Ishikawa (cell line): ENCODE results near the gene EEPD1.

Experiments used
- CEBPB ChIP-seq: IDR thresholded peaks from 2 replicates; pipeline ENCODE4 v1.6.1; 2012
- CREB1 ChIP-seq: IDR thresholded peaks from 2 replicates; pipeline ENCODE4 v1.6.1; 2012; ENCODE audit warnings: low read depth
- EGR1 ChIP-seq: IDR thresholded peaks from 2 replicates; pipeline ENCODE4 v1.6.1; 2012
- EP300 ChIP-seq: IDR thresholded peaks from 2 replicates; pipeline ENCODE4 v1.6.1; 2012; ENCODE audit warnings: borderline replicate concordance
- FOXM1 ChIP-seq: IDR thresholded peaks from 2 replicates; pipeline ENCODE4 v1.6.1; 2012; ENCODE audit warnings: low read depth, borderline replicate concordance
- NFIC ChIP-seq: IDR thresholded peaks from 2 replicates; pipeline ENCODE4 v1.6.1; 2012
- RAD21 ChIP-seq: IDR thresholded peaks from 2 replicates; pipeline ENCODE4 v1.6.1; 2012; ENCODE audit warnings: low read depth
- TAF1 ChIP-seq: IDR thresholded peaks from 2 replicates; pipeline ENCODE4 v1.6.1; 2012; ENCODE audit warnings: low read depth, mild to moderate bottlenecking
- TCF12 ChIP-seq: IDR thresholded peaks from 2 replicates; pipeline ENCODE4 v1.6.1; 2012; ENCODE audit warnings: low read depth
- TEAD4 ChIP-seq: IDR thresholded peaks from 2 replicates; pipeline ENCODE4 v1.6.1; 2012
- YY1 ChIP-seq: IDR thresholded peaks from 2 replicates; pipeline ENCODE4 v1.6.1; 2012; ENCODE audit warnings: low read depth
- ZBTB7A ChIP-seq: IDR thresholded peaks from 2 replicates; pipeline ENCODE4 v1.6.1; 2012; ENCODE audit warnings: low read depth
- TF ChIP-seq, protein P1 (sequence below): IDR thresholded peaks from 2 replicates; pipeline ENCODE4 v1.6.1; 2012
- TF ChIP-seq, protein P2 (sequence below): IDR thresholded peaks from 2 replicates; pipeline ENCODE4 v1.6.1; 2012; ENCODE audit warnings: low read depth, mild to moderate bottlenecking
- TF ChIP-seq, protein P3 (sequence below): IDR thresholded peaks from 2 replicates; pipeline ENCODE4 v1.6.1; 2012

The EEPD1 gene

DNA sequence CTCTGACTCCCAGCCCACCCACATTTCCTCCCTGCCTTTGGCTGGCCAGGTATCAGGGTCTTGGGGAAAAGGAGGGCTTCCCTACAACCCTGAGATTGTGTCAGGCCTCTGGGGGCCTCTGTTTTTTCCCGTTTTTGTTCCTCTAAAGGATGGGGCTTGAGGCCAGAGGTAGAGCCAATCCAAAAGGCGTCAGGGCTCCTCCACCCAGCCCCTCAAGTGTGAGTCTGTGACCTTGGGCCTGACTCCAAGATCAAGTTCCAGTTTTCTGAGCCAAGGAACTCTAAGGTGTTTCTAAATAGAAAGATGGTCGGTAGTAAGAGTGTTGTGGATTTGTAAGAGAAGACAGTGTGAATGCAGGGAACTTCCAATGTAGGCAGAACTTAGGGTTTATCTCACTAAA, 6.6 kb downstream of the EEPD1 start:
- no peak for TF ChIP-seq TAF1
- no peak for TF ChIP-seq TEAD4
- no peak for TF ChIP-seq YY1
- no peak for TF ChIP-seq TCF12
- TF ChIP-seq CEBPB, result no peak
- no peak for TF ChIP-seq NFIC
- TF ChIP-seq ZBTB7A, result no peak
- TF ChIP-seq, protein P1, sequence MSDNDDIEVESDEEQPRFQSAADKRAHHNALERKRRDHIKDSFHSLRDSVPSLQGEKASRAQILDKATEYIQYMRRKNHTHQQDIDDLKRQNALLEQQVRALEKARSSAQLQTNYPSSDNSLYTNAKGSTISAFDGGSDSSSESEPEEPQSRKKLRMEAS, result no peak
- TF ChIP-seq, protein P2, sequence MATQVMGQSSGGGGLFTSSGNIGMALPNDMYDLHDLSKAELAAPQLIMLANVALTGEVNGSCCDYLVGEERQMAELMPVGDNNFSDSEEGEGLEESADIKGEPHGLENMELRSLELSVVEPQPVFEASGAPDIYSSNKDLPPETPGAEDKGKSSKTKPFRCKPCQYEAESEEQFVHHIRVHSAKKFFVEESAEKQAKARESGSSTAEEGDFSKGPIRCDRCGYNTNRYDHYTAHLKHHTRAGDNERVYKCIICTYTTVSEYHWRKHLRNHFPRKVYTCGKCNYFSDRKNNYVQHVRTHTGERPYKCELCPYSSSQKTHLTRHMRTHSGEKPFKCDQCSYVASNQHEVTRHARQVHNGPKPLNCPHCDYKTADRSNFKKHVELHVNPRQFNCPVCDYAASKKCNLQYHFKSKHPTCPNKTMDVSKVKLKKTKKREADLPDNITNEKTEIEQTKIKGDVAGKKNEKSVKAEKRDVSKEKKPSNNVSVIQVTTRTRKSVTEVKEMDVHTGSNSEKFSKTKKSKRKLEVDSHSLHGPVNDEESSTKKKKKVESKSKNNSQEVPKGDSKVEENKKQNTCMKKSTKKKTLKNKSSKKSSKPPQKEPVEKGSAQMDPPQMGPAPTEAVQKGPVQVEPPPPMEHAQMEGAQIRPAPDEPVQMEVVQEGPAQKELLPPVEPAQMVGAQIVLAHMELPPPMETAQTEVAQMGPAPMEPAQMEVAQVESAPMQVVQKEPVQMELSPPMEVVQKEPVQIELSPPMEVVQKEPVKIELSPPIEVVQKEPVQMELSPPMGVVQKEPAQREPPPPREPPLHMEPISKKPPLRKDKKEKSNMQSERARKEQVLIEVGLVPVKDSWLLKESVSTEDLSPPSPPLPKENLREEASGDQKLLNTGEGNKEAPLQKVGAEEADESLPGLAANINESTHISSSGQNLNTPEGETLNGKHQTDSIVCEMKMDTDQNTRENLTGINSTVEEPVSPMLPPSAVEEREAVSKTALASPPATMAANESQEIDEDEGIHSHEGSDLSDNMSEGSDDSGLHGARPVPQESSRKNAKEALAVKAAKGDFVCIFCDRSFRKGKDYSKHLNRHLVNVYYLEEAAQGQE, result no peak
- TF ChIP-seq FOXM1, result no peak

DNA sequence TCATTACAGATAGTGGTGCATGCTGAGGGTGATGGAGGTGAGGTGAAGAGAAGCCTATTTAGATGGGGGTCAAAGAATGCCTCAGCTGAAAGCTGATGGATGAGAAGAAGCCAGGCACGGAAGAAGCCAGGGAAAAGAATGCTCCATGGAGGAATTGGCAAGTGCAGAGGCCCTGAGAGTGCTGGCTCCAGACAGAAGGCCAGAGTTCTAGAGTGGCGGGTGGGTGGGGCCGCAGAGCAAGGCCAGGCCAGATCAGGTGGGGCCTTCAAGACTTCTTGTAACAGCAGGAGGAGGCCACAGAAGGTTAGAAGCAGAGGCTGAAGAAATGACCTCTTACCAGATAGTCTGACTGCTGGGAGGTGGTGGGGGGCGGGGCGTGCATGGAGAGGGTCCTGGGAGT, 7.3 kb downstream of the EEPD1 start:
- TF ChIP-seq EGR1 (no peak), CEBPB (no peak), ZBTB7A (no peak), TCF12 (no peak), RAD21 (no peak), TAF1 (no peak), FOXM1 (no peak), YY1 (no peak), EP300 (no peak), NFIC (no peak), CREB1 (no peak)
- TF ChIP-seq, protein P1, result no peak
- TF ChIP-seq, protein P3, sequence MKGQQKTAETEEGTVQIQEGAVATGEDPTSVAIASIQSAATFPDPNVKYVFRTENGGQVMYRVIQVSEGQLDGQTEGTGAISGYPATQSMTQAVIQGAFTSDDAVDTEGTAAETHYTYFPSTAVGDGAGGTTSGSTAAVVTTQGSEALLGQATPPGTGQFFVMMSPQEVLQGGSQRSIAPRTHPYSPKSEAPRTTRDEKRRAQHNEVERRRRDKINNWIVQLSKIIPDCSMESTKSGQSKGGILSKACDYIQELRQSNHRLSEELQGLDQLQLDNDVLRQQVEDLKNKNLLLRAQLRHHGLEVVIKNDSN, result no peak

DNA sequence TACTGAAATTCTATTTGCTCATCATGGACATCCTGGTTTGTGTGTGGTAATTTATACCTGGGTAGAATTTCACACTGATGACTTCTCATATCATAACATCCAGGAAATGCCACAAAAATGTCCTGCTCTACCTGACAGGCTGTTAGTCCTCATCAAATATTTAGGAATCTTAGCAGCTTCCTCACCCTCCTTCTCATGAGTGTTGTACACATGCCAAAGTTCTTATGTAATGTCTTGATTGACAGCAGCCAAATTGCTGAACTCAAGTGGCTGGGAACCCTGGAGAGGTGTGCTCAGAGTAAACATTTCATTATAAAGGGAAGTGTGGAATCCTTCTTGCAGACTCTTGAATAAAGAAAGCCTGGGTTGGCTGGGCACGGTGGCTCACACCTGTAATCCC, 8.9 kb downstream of the EEPD1 start:
- TF ChIP-seq ZBTB7A (no peak), CEBPB (peak; percentile 51; the same call in 1 of the 2 replicates), YY1 (no peak), NFIC (0 out of 2 replicates have a peak, but pooled peaks have one; percentile 19)

DNA sequence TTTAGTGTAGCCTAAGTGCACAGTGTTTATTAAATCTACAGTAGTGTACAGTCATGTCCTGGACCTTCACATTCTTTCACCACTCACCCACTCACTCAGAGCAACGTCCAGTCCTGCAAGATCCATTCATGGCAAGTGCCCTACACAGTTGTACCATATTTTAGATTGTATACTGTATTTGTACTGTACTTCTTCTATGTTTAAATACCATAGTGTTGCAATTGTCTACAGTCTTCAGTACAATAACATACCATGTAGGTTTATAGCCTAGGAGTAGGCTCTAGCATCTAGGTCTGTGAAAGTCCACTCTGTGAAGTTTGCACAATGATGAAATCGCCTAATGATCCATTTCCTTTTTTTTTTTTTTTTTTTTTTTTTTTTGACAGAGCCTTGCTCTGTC, 12.0 kb downstream of the EEPD1 start:
- TF ChIP-seq RAD21 (no peak), YY1 (no peak), CEBPB (no peak), NFIC (no peak), FOXM1 (no peak), CREB1 (no peak), ZBTB7A (no peak), TAF1 (no peak), TEAD4 (no peak)
- TF ChIP-seq, protein P1, result no peak
- TF ChIP-seq, protein P3, result no peak

DNA sequence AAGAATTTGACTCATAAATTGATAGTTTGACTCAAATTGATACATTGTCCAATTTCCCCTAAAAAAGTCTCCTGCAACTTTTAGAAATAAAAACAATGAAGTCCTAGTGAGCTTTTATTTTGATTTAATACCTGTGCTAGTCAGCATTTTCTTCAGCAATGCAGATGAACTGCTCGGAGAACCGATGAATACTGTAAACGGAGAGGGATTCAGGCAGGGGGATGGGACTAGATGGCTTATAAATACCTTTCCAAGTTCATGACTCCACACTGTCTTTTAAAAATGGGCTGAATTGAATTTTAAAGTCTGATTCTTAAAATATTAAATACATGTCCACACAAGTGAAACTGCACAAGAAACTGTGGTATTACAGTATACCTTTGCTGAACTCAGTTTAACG, 12.7 kb downstream of the EEPD1 start:
- TF ChIP-seq ZBTB7A, result no peak

DNA sequence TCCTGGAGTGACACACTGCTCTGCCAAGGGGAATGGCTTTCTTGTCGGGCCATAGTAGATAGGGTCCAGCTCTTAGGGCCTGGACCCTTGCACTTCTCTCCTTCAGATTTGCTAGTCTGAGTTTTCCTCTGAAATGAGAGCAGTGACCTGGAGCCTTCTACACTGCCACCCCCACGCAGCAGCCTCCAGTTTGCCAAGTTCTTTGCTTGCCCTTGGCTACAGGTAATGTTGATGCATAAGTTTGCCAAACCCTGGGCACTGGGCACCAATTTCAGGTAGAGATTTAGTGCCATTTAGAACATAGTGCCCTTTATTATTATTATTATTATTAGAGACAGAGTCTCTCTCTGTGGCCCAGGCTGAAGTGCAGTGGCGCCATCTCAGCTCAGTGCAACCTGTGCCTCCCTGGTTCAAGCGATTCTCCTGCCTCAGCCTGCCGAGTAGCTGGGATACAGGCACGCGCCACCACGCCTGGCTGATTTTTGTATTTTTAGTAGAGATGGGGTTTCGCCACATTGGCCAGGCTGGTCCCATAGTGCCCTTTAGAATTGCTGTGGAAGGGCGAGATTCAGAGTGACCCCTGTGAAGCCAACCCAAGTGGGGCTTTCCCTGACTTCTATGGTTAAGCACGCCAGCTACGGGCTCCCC, 14.5 kb downstream of the EEPD1 start:
- TF ChIP-seq, protein P3, result no peak
- TF ChIP-seq CEBPB, result no peak
- TF ChIP-seq NFIC, result no peak
- no peak for TF ChIP-seq RAD21
- TF ChIP-seq ZBTB7A, result no peak
- no peak for TF ChIP-seq EP300
- no peak for TF ChIP-seq CREB1
- TF ChIP-seq, protein P1, result no peak
- TF ChIP-seq FOXM1, result no peak

DNA sequence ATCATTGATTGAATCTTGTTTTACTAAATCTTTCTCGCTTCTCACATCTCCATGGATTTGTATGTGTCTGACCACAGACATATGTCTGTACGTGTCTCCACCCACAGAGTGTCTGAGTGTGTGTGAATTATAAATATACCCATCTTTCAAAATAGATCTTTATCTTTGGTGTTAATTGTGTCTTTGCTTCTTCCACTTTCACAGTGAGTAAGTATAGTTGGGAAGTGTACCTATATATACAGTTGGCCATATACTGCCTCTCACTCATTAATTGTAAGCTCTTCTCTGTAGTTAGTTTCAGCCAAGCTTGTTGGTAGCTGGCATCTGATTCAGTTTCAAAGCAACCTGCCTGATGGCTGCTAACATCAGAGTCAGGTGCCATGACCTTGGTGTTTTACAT, 18.4 kb downstream of the EEPD1 start:
- TF ChIP-seq, protein P1, result no peak
- TF ChIP-seq TCF12 (no peak), EGR1 (no peak)
